Adrenal gland (tissue), 5 donors: ENCODE results near the gene ODF2.

ENCODE experiments used
- CTCF ChIP-seq, 6 experiments: fragments of 450-650 bp in 4 of 6; fragments of 200-600 bp in 2 of 6; sonication (generic) in 1 of 6; IDR thresholded peaks; 1 replicate in 5 of 6; 2 replicates in 1 of 6; pipeline versions ENCODE4 v1.5.1 to v1.8.0; 2016 to 2021; ENCODE audit warnings: antibody characterized with exemption in 6 of 6, mild to moderate bottlenecking in 2 of 6, moderate library complexity in 1 of 6
- POLR2A ChIP-seq, 2 donors: fragments of 450-650 bp; IDR thresholded peaks; one replicate each; pipeline ENCODE4 v1.6.1; 2017; ENCODE audit warnings: antibody characterized with exemption in 2 of 2, mild to moderate bottlenecking in 2 of 2, moderate library complexity in 1 of 2
- donor health status: DM: no; HTN: no; CAD: no.

GRCh38 chr9:128438343-128439109 lies 17.3 kb upstream of the ODF2 start:
- TF ChIP-seq CTCF (IDR thresholded peaks at IDR 0.05) (peak; percentile 86 to 95 (median 92)), POLR2A (IDR thresholded peaks at IDR 0.05) (no peak)
